HT1080 (cell line): ENCODE results near the gene RFX4. TPM values are rescaled to one million over a fixed set of nuclear protein-coding genes. Genes with fewer than 3 reads are reported as not detected.

Experiments used
- DNase-seq: peaks from one replicate; pipeline ENCODE4 v3.0.0-alpha.2; 2015; ENCODE audit warnings: low read depth
- total RNA-seq: library from RNA; depleted of rRNA; stranded (reverse); fragments of >200 nt; shearing (Covaris generic); gene quantifications from 2 replicates; pipeline ENCODE4 v1.2.3, GENCODE V29; 2014

The RFX4 gene
- total RNA-seq, 1 experiment from 2014 or later, result not detected

GRCh38 chr12:106759526-106760183, 176.9 kb downstream of the RFX4 start:
- DNase-seq, result no peak

DNA sequence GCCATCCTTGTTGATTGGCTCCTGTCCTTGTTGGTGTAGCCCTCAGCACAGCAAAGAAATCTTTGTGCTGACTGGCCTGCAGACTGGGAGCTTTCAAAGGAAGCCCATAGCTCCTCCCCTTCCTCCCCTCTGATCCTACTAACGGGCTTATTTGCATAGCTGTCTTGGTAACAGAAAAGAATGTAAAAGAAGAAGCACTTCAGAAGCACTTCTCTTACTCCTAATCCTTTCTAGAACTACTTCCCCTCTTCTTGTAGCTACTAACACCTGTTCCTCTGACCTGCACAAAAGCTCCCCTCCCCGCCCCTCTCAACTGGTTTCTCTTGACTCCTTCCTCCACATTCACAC, 177.4 kb downstream of the RFX4 start:
- DNase-seq, result peak; percentile 8

- DNase-seq, result no peak
These were observed 181.4 kb downstream of the RFX4 start for GRCh38 chr12:106764220-106764619.

DNA sequence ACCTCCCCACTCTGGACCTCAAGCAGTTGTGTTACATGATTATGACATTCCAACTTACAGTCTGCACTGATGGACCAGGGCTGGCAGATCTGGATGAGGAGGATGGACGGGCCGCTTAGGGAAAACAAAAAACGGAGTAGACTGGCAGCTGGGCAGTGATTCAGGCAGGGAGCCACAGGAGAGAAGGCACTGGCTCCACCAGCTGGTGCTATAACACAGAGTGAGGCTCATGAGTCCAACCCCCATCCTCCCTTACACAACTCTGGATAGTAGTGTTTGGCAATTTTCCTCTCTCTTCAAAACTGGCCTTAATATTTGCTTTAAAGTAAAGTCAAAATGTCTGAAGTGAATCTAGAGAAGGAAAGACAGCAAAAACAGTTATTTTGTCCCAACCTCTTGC, 181.9 kb downstream of the RFX4 start:
- DNase-seq, result no peak

DNA sequence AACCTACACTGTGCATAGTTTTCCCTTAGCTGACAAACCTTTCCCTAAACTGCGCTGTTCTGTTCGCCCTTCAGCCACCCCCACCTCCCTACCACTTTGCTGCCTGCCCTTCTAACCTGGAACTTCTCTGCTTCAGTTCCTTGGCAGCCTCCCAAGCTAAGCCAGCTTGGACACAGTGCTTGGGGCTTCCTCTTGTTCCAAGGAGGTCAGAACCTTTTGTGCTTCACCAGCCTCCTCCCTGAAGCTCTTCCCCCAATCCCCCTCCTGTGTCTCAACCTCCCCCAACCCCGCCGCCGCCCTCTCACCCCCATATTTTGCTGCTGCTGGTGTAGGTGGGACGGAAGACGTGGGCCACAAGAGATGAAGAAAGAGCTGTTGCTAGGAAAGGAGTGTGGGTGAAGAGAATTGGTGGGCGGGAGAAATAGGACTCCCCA, 183.6 kb downstream of the RFX4 start:
- DNase-seq, result no peak

DNA sequence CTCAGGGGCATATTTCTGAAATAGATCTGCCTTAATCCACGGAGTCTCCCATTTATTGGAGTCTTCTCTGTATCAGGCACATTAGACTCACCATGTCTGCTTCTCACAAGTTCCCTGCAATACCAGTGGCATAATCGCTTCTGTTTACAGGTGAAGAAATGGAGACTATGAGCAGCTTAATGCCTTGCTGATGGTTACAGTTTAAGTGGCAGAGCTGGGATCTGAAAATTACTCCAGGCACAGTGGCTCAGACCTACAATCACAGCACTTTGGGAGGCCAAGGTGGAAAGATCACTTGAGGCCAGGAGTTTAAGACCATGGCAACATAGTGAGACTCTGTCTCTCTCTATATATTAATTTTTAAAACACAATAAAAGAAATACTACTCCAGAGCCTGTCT, 184.4 kb downstream of the RFX4 start:
- DNase-seq, result no peak

DNA sequence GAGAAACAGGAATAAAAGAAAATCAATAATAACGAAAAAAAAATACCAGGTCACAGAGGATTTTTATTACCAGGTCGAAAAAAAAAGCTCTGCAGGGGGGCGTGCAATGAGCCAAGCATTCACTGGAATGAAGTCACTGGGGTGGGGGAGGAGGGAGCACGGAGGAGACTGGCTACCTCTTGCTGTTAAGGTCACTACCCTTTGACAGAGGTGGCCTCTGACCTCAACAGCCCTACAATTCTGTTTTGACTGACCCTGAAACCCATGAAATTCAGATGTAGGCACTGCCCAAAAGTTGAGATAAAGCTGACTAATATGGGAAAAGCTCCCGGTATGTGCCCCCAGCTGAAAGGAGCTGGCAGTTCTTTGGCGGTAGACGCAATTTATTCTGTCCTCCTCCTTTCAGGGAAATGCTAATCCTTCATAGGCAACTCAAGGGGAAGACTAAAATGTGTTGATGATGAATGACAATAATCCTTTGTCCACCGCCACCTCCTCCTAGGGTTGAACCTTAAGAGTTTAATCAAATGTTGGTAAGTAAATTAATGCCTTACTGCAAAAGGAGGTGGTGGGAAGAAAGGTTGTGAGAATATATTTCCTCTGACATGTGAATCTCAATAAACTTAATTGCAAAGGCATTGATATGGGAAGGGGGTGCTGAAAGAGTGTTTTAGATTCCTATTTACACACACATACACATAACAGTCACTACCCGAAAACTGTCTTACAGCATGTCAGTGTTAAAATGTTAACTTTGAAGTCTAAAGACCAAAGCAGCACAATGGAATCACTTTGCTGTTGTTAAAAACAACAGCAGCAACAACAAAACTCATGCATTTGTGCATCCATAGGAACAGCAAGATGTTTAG, 185.4 kb downstream of the RFX4 start:
- DNase-seq, result peak; percentile 34

GRCh38 chr12:106769078-106769477, 186.3 kb downstream of the RFX4 start:
- no peak for DNase-seq

GRCh38 chr12:106769546-106769945, 186.7 kb downstream of the RFX4 start:
- DNase-seq, result no peak

DNA sequence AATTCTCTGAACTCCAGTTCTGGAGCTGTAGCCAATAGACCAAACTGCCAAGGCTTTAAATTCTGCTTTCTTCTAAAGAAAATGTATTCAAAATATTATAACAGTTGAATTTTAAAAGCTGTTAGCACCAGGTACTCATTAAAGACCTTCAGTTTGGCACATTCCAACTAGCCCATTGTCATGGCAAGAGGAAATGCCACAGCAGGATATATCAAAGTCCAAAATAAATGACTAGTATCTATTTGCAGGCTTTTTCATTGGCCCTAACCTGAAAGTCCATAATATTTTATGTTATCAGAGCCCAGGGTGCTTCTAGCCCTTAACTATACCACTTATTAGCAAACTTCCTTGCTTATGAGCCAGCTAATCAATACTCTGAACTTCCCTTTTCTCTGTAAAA, 188.6 kb downstream of the RFX4 start:
- no peak for DNase-seq

DNA sequence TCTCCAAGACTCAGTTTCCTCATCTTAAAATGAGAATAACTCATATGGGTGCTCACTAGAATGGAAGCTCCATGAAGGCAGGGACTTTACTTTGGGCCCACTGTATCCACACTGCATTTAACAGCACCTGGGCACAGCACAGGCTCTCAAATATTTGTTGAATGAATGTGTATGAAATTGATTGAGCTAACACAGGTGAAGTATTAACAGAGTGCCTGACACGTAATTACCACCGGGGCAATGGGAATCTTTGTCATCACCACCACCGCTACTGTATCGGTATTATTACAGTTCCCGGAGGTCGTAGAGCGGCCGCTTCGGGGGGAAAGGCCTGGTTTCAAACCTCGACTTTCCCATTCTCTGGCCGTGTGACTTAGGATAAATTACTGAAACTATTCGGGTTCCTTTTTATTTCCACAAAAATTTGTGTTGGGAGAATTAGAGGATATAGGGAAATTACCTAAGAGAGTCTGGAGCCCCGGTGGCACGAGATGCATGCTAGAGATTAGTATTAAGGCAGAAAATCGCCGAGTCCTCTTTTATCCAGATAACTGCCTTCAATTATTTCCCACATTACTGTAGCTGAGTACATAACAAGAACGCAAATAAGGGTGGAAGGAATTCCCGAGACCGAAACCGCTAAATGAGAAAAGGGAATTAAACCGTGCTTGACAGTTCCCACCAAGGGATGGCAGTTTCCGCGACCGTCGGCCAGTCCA, 190.6 kb downstream of the RFX4 start:
- no peak for DNase-seq

- peak; percentile 98 for DNase-seq
These were observed 191.4 kb downstream of the RFX4 start, which contains the start of gene RIC8B for GRCh38 chr12:106774005-106774807. RIC8B (plus strand) TSS chr12:106774682; CDS start chr12:106774746, 64 bp downstream.

- no peak for DNase-seq
These were observed 192.2 kb downstream of the RFX4 start for GRCh38 chr12:106774808-106775524.

GRCh38 chr12:106776897-106777296, 194.1 kb downstream of the RFX4 start:
- DNase-seq, result no peak

- peak; percentile 34 for DNase-seq
These were observed 197.3 kb downstream of the RFX4 start for GRCh38 chr12:106780010-106780631.

GRCh38 chr12:106782619-106783018, 199.8 kb downstream of the RFX4 start:
- no peak for DNase-seq

GRCh38 chr12:106783515-106783914, 200.7 kb downstream of the RFX4 start:
- no peak for DNase-seq

GRCh38 chr12:106790020-106790419, 207.2 kb downstream of the RFX4 start:
- no peak for DNase-seq

DNA sequence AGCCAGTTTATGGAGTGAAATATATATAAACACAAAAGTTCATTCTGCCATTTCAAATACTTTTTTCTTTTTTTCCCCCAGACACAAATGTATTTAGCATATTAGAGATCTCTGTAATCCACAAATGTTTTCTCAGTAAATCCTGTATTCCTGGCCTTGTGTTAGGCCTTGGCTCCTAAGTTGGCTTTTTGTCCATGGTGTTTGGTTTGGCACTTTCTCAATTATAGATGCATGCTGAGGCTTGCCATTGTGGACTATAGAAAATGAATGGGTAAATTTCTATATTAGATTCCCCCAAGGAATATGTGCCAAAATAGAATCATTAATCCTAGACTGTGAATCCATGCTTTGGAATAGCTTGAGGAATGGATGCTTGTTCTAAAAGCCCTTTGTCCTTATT, 208.7 kb downstream of the RFX4 start:
- no peak for DNase-seq

- DNase-seq, result no peak
These were observed 211.6 kb downstream of the RFX4 start for GRCh38 chr12:106794369-106794768.
